PFSK-1 (cell line): ENCODE results near the gene GET3.

Experiments used
- FOXP2 ChIP-seq: optimal IDR thresholded peaks from 2 replicates; pipeline ENCODE3; 2011; ENCODE audit warnings: borderline replicate concordance, control low read depth, inconsistent platforms; ENCODE audit not compliant: insufficient read depth; ENCODE audit errors: extremely low read length, extremely low read depth
- POLR2AphosphoS5 ChIP-seq: IDR thresholded peaks from 2 replicates; pipeline ENCODE4 v1.6.1; 2012; ENCODE audit warnings: low read depth, mild to moderate bottlenecking, control low read depth, low read length, moderate library complexity
- REST ChIP-seq, 2 experiments: IDR thresholded peaks; 2 replicates each; pipeline versions ENCODE4 v1.6.1 to v1.8.0; 2011 to 2012; ENCODE audit warnings: low read depth in 2 of 2, low read length in 2 of 2, control low read depth in 1 of 2, inconsistent platforms in 1 of 2, mild to moderate bottlenecking in 1 of 2, moderate library complexity in 1 of 2; ENCODE audit not compliant: insufficient read depth in 1 of 2
- SIN3A ChIP-seq: IDR thresholded peaks from 2 replicates; pipeline ENCODE4 v1.6.1; 2012; ENCODE audit warnings: mild to moderate bottlenecking, low read length, moderate library complexity, borderline replicate concordance; ENCODE audit not compliant: insufficient read depth
- TAF1 ChIP-seq: IDR thresholded peaks from 2 replicates; pipeline ENCODE4 v1.6.1; 2012; ENCODE audit warnings: low read length, control low read depth, borderline replicate concordance; ENCODE audit not compliant: insufficient read depth

Gene GET3

GRCh38 chr19:12750851-12751250 is 13.6 kb downstream of the GET3 start:
- TF ChIP-seq POLR2AphosphoS5 (no peak), SIN3A (no peak), REST (IDR thresholded peaks at IDR 0.05; ENCODE audit: insufficient read depth in 1 of 2, low read depth in 2 of 2, low read length in 2 of 2) (no peak), TAF1 (no peak), FOXP2 (no peak)

DNA sequence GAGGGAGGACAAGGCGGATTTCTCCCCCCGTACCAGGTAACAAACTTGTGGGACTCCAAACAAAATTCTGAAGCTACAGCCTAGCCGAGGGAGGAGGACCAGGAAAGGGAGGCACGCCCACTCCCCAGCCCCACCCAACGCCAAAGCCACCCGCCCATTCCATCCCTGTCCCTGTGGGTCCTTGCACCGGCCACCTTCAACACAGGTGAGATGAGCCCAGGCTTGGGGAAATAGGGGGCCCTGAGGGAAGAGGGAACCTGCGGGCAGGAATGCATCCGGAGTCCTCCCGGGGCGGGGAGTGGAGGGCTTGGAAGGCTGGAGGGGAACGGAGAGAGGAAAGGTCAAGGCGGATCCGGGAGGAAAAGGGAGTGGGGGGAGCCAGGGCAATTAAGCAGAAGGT is 14.3 kb downstream of the GET3 start, which contains the start of gene BEST2:
Gene BEST2 (plus strand): TSS at position 157 of the 400 bp plus-strand sequence. CDS start 802 bp downstream, outside the sequence.
- no peak for TF ChIP-seq REST (IDR thresholded peaks at IDR 0.05; ENCODE audit: insufficient read depth in 1 of 2, low read depth in 2 of 2, low read length in 2 of 2)
- no peak for TF ChIP-seq POLR2AphosphoS5
- no peak for TF ChIP-seq FOXP2
- no peak for TF ChIP-seq TAF1
- no peak for TF ChIP-seq SIN3A

GRCh38 chr19:12752056-12752781 is 14.9 kb downstream of the GET3 start:
- TF ChIP-seq POLR2AphosphoS5 (no peak), FOXP2 (no peak), SIN3A (no peak), REST (IDR thresholded peaks at IDR 0.05; ENCODE audit: insufficient read depth in 1 of 2, low read depth in 2 of 2, low read length in 2 of 2) (no peak), TAF1 (no peak)

- TF ChIP-seq SIN3A (no peak), REST (IDR thresholded peaks at IDR 0.05; ENCODE audit: insufficient read depth in 1 of 2, low read depth in 2 of 2, low read length in 2 of 2) (no peak), TAF1 (no peak), POLR2AphosphoS5 (no peak)
Measured at GRCh38 chr19:12754465-12755196, 17.3 kb downstream of the GET3 start.
